Fibroblast of skin of left biceps (primary cell): Measurements from ENCODE around the gene CMIP.

ENCODE experiments used
- DNase-seq, 2 experiments: peaks; one replicate each; pipeline ENCODE4 v3.0.0-alpha.2; 2013; ENCODE audit warnings: low read depth in 2 of 2

The CMIP gene

DNA sequence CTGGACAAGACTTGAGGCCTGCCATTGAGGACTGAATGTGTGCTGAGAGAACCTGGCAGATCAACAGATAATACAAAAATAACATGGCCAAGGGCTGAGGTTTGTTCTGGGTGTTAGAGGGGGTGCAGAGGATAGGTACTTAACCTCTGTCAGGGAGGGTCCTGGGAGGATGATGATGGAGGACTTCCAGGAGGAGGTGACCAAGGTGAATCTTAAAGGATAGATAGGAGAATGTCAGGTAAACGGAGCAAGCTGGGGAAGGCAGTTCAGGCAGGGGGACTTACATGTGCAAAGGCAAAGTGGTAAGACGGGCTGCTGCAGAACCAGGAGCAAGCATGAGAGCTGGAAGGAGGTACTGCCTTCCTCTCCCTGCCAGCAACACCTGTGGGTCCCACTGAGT, 214.6 kb downstream of the CMIP start:
- no peak for DNase-seq

DNA sequence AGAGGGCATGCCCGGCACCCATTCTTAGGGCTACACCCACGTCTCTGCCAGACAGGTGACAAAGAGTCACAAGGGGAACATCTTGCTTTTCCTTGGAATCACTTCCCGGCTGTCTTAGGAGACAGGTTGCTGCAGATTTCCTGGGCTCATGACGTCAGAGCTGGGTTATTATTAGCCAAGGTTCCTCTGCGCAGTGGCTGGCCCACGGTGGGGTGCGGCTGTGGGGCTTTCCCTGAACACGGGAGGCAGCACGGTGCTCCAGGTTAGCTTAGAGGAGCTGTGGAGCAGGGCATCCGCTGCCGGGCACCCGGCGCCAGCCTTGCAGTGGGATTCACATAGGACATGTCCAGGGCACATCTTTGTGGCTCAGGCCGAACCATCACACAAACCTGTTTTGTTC, 216.5 kb downstream of the CMIP start:
- no peak for DNase-seq

DNA sequence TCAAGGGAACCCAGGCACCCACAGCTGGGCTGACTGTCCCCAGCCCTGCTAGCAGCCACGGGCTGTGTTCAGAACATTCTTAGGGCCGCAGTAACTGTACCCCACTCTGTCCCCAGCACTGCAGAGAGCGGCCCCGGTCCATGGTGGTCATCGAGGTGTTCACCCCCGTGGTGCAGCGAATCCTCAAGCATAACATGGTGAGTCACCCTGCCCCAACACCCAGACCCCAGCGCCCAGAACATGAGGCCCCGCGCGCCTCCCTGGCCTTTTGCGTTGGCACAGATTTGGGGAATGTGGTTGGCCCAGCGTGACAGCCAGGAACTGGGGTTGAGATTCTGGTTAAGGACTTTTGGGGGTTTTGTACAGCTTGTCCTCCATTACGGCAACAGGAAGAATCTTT, 219.5 kb downstream of the CMIP start:
- DNase-seq: no peak

DNA sequence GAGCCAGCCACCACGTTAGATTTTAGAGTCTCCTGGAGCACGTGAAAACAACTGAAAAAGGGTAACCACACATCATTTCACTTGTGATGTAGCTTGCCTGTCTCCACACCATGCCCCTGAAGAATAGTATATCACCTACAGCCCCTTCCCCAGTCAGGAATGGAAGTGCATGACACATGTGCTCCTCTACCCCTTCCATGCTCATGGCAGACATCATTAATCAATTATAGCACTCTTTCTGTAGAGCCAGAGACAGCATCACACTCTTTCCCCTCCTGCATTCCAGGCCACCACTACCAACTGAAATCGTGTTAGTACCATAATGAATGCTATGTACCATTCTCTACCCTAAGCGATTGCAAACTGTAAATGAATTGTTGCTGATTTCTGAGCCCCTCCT, 221.0 kb downstream of the CMIP start:
- DNase-seq: no peak

DNA sequence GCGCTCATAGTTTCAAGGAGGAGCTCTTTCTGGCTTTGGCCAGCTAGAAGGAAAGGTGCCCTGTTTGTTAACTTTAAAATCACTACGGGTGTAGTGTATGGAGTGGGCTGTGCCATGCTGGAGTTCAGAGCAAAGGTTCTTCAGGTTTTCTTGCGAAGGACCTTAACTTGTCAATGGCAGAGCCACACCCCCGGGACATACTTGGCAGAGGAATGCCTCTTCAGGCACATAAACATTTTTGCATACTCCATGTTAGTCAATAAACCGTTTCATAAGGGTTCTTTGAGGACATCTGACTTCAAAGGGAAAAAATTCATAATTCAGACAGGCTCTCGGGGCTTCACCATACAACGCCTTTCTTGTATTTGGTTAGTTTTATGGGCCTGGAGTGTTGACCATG, 221.5 kb downstream of the CMIP start:
- DNase-seq: no peak

DNA sequence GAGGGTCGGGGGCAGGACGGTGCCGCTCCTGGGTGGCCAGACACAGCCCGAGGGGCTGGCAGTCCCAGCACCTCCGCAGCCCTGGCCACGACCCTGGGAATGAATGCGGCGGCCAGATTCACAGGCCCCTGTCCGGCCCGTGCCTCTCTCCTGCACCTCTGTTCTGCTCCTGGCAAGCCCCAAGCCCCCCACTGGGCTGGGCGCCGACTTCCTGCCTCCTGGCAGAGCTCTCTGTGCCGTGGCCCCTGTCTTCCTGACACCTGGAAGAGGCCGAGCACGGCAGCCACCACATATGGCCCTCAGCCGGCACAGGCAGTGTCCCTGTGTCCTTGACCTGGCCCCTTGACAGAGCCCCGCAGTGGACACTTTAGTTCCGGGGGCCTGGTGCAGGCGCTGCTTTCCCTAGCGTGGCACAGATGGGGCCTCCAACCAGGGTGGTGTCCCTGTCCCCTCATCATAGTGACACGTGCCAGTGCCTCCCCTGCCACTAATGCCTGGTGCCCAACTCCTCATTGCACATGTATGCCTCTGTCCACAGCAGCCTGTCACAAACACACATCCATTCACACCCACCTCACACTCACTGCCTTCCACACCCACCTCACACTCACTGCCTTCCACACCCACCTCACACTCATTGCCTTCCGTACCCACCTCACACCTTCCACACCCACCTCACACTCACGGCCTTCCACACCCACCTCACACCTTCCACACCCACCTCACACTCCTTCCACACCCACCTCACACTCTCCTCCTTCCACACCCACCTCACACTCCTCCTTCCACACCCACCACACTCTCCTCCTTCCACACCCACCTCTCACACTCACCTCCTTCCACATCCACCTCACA, 223.9 kb downstream of the CMIP start:
- no peak for DNase-seq

DNA sequence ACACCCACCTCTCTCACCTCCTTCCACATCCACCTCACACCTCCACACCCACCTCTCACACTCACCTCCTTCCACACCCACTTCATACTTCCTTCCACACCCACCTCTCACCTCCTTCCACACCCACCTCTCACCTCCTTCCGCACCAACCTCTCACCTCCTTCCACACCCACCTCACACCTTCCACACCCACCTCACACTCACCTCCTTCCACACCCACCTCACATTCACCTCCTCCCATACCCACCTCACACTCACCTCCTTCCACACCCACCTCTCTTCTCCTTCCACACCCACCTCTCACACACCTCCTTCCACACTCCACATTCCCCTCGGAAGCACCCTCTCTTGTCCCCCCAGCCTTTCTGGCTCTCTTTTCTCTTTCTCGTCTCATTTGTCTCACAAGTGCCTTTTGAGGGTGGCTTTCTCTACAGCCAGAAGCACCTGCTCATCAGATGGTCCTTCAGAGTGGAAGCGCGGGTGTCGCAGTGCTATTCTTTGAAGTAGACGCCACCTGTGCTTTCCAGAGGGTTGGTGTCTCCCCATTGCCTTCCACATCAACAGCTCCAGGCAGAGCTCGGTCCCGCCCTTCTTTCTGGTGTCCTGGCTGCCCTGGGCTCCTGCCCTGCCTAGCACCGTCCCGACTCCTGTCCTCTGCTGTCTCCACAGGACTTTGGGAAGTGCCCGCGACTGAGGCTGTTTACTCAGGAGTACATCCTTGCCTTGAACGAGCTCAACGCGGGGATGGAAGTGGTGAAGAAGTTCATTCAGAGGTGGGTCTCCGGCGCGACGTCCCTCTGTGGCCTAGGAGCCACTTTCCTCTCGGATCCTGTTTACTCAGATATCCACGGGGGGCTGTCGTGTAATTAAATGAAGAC, 225.1 kb downstream of the CMIP start:
- DNase-seq: no peak

DNA sequence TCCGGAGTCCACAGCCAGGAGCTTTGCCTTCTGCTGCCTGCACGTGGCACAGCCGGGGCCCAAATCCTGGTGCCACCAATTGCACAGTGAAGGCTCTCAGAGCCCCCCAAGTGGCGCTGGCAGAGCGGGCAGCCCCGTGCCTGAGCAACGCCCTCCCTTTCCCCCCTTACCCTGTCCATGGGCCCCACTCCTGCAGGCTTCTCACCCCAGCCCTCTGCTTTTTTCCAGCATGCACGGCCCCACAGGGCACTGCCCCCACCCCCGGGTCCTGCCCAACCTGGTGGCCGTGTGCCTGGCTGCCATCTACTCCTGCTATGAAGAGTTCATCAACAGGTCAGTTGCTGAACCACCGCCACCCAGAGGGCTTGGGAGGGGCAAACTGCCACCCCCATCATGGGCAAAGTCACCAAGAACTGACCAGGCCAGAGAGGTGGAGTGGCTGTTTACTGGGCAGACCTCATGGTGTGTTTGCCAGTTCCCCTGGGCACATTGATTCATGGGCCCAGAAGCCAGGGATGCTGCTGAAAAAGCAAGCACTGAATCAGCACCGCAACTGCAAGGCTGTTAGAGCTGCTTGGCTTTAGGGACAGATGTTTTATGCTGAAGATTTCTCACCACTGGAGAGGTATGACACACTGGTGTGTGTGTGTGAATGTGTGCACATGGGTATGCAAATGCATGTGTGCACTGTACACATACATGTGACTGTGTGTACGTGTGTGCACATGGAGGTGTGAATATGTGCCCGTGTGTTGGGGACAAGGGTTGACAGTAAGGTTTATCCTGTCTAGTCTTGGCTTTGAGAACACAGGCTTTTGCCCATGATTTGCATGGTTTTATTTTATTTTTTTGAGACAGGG, 227.4 kb downstream of the CMIP start:
- DNase-seq: no peak

DNA sequence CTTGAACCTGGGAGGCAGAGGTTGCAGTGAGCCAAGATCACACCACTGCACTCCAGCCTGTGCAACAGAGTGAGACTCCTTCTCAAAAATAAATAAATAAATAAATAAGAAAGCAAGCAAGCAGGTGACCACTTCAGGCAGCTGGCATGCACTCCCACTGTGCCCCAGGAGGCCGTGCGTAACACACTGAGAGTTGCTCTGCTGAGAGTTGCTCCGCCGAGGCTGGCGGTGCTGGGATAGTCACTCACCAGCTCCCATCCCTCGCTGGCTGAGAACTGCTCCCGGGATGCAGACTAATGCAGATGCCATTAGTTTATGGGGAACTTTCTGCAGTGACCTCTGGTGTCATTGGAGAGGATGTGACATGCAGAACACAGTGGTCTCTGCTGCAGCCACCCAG, 228.8 kb downstream of the CMIP start:
- no peak for DNase-seq

DNA sequence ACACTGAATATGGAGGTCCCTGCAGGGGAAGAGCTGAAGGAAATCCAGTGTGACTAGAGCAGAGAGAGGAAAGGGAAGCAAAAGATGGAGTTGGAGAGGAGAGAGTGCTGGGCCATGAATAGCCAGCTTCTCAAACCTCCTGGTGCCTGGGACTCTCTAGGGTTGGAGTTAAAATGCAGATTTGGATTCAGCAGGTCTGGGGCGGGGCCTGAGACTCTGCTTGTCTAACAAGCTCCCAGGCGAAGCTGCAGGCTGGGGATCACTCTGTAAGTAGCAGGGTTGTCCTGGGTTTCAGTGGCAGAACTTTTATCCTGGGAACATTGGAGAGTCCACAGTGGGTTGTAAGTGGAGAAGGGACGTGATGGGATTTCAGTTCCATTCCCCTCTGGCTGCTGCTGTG, 231.1 kb downstream of the CMIP start:
- no peak for DNase-seq

DNA sequence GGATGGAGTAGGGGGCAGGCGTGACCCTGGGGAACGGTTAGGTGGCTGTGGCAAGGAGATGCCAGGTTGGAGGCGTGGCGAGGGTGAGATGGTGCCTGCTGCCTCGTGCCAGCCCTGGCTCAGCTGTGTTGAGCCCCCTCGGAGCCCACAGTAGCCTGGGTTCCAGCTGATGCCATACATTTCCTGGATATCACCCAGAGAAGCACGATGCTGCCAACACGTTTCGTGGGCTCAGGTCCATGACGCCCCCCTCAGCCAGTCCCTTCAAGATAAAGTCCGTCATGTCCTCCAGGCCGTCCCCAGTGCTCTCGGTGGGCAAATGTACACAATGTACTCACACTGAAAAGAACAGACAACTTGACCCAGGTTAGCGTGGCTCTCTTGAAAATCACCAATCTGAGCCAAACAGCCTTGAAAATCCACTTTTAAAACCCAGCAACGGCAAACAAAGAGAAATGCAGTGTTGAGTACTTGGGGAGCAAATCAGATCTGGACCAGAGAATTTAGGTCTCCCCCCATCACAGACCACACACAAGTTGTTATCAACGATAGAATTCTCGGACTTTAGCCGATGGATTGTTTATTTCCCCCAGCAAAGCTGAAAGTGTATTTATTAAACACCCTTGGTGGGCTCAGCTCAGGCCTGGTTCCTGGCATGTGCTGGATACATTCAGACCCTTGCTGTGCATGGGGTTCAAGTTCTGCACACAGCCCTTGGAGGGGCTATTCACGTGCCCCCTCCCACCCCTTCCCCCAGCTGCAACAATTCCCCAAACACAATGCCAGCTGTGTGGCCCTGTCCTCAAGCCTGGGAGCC, 231.7 kb downstream of the CMIP start:
- no peak for DNase-seq

DNA sequence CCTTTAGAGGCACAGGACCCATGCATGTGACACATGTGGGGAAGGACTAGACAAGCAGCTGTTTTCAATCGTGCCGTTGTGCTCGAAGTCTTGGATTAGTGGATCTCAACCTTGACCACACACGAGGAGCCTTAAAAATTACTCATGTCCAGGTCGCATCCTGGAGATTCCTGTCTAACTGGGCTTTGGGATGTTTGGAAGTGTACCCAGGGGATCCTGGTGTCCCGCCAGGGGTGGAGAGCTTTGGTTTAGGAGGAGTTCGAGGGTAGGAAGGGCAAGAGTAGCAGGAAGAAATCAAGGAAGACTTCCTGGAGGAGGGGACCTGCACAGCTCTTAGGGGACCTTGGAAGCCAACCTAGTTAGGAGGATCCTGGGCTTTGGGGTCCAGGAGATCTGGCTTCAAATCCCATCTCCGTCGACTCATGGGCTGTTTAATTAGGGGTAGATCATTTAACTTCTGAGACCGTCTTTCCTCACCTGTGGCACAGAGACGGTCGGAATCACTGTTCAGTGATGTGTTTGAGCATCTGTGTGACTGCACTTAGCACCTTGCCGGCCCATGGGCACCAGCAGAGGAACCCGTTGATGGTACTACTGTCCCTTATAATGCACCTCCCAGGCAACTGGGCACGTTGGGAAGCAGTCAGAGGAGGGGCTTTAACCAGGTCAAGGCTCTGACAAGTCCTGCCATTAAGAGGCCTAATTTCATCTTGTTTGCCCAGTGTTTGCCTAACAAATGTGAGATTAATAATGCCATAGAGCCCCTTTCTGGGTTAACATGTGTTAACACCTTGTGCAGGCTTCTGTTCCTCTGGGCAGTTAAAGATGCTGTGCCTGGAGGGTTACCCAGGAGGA, 232.5 kb downstream of the CMIP start:
- no peak for DNase-seq

DNA sequence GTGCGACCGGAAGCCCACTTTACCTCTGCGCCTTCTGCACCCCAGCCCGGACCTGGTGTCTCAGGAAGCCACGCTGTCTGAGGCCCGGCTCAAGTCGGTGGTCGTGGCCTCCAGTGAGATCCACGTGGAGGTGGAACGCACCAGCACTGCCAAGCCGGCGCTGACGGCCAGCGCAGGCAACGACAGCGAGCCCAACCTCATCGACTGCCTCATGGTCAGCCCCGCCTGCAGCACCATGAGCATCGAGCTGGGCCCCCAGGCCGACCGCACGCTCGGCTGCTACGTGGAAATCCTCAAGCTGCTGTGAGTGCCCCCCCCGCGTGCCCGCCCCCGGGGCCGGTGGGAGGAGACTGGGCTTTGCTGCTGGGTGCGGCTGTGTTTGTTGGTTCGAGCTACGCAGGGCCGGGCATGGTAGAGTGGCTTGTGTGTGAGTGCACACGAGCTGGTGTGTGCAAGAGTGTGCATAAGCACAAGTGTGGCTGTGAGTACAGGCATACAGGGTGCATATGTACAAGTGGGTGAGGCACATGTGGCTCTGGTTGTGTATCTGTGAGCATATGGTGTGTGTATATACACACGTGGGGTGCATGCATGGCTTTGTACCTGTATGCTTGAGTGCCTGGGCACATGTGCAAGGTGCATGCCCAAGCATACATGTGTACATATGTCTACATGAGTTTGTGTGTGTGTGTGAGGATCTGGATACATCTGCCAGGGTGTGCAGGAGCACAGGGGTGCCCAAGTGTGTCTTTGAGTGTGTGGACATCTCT, 233.9 kb downstream of the CMIP start:
- DNase-seq: no peak

DNA sequence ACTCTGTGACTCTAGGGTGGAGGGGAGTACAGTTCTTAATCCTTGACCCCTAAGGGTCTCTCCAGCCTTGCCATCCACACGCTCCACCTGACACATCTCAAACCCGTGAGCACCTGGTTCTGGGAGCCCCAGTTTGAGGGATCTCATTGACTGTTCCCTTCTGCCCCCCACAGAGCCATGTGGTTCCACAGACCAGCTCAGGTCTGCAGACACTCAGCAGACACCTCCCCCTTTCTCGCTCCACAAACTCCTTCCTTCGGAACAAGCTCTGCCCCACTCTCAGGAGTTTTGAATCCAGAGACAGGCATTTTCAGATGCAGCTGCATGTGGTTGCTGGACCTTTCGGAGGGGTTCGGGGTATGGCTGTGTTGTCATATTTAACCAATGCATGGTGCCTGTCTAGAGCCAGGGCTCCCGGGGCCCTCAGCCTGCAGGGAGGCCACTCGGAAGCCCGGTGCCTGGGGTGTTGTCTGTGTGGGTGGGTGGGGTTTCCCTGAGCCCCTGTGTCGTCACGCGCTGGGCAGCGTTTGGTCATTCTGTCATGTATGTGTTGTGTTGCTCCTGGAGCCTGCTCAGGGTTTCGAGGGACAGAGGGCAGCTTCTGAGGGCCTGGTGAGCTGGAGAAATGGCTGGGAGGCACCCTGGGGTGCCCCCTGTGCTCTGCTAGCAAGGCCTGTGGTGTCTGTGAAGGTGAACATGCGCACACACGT, 235.3 kb downstream of the CMIP start:
- DNase-seq: no peak

DNA sequence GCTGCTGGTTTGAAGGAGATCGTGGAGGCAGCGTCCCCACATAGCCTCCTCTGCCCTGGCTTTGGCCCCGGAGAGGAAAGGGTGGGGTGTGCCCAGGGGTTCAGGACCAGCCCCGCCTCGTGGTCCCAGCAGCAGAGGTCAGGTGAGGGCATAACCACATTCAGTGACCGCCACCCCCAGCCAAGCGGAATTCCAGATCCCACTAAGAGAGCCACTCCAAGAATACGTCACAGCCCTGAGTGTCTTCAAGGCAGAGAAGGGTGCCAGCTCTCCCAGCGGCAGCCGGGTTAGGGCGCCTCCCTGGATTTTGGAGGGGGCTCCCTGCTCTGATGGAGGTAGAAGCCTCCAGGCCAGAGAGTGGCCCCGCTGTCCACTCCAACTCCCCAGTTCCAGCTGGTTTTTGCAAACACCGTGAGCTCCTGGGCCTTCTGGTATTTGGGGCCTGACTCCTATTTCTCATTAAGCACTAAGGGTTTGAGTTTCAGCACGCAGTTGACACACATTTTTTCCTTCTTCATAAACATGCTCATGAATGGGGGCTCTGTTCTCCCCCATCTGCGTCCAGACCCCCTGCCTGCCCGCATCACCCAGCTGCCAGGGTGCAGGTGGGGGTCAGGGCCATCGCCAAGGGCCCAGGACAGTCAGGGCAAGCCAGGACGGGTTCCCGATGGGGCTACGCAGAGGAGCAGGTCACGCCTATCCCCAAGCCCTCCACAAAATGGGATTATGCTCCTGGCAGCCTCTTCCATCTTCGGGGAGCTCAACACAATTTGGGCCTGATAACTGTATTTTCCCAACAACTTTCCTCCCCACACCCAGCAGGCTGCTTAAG, 236.1 kb downstream of the CMIP start:
- no peak for DNase-seq

DNA sequence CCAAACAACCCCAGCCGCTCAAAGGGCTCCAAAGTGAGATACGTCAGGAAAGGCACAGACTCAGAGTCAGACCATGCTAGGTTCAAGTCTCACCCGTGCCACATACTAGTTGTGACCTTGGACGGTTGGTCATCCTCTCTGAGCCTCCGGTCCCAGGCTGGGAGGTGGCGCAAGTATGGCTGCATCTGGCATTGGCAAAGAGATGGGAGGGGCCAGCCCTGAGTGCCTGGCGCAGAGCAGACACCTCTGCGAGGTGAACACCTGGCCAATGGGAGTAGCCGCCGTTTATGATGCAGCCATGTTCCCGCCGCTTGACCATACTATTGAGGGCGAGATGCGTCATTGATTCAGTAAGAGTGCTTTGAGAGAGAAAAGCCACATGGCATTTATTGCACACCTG, 236.7 kb downstream of the CMIP start:
- no peak for DNase-seq

DNA sequence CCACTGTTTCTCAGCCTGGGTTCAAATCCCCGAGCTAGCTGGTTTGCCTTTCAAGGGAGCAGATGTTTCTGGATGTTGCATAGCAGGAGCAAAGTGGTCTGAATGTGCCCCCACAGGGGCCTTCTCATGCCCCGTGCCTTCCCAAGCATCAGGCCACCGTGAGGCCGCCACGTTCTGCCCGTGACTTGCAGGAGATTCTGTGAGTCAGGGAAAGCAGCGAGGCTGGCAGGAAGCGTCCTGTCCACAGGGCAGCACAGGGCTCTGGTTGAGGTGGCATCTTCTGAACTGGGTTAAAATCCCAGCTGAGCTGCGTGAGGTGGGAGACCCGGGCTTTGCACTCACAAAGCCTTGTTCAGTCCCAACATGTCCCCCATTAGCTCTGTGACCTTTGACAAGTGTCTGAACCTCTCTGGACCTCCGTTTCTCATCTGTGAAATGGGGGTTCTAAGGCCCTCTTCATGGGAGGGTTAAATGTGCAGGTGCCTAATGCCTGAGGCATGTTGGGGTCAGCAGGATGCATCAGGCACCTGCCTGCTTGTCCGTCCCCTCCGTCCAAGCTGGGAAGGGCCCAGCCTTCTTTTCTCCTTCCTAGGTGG, 239.7 kb downstream of the CMIP start:
- no peak for DNase-seq

DNA sequence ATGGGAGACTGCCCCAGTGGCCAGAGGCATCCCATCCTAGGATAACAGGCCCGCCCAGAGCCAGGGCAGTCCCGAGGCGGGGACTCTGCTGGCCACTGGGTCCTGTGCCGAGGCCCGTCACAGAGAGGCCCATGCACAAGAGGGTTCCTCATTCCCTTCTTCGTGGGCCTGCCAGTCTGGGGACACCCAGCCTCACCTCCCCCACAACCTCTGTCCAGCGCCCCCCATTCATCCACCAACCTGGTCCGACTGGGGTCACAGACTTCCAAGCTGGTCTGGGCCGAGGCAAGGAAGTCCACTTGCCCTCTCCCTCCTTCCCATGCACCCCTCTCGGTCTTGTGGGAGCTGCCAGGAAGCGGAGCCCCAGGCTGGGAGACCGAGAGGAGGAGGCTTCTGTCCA, 240.3 kb downstream of the CMIP start:
- no peak for DNase-seq
